GM19467 (cell line): Measurements from ENCODE around the gene PGLYRP2.

Source experiments
- ATAC-seq: cut with Tn5 transposase; IDR thresholded peaks from one replicate; pipeline ENCODE4 v1.9.1; 2021; ENCODE audit warnings: mild to moderate bottlenecking, moderate library complexity; ENCODE audit not compliant: unreplicated experiment

Gene PGLYRP2

GRCh38 chr19:15456871-15457700 lies 22.2 kb downstream of the PGLYRP2 start:
- ATAC-seq = no peak

- no peak for ATAC-seq
Measured at GRCh38 chr19:15456441-15456840, 22.9 kb downstream of the PGLYRP2 start.

- no peak for ATAC-seq
Measured at GRCh38 chr19:15455996-15456395, 23.3 kb downstream of the PGLYRP2 start.

- ATAC-seq = no peak
Measured at GRCh38 chr19:15453906-15454860, 25.1 kb downstream of the PGLYRP2 start.

GRCh38 chr19:15453091-15453578 lies 26.2 kb downstream of the PGLYRP2 start:
- ATAC-seq = no peak

DNA sequence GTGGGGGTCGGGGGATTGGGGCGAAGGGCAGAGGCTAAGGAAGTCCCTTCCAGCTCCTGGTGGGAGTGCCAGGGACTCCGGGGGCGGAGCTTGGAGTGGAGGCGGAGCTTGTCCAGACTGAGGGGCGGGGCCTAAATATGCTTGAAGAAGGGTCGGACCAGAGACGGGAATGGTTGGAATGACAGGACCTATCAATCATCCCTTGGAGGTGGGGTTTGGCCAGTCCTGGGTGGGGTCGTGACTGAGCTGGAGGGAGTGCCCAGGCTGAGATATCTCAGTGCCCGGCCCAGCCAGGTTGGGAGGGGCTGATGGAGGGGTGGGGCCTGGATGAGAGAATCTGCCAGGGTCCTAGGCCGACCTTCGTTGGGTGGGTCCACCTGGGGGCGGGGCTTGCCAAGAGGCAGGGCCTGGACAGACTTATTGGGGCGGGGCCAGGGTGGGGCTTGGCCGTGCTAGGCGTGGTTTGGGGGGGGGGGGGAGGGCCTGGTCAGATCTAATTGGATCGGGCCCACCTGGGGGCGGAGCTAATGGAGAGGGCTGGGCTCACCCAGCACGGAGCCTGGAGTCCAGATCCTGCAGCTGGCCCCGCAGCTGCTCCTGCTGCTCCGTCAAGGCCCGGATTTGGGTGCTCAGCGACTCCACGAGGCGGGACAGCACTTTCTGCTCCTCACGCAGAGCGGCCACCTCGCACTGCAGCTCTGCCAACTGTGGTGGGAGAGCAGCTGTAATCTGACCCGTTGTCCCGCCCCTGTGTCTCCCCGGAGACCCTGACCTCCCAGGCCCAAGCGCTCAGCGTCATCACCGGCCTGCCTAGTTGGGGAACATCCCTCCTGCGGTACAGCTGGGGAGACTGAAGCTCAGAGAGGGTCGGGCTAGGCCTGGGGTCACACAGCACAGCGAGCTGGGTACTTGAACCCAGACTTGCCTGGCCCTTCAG lies 26.9 kb downstream of the PGLYRP2 start:
- ATAC-seq = no peak

DNA sequence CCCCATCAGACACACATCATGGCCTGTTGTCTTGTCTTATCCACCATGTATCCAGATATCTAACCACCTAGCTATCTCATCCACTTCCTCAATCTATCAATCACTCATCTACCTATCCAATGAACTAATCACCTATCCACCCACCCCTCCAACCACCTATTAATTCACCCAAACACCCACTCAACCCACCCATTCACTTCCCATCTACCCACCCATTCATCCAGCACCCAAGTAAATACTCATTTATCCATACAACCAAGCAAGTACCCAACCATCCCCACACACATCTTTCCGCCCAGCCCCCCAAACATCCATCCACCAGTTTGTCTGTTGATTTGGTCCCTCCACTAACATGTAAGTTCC lies 28.8 kb downstream of the PGLYRP2 start:
- ATAC-seq = no peak

- ATAC-seq = no peak
Measured at GRCh38 chr19:15449620-15450527, 29.4 kb downstream of the PGLYRP2 start, which contains the start of gene WIZ. WIZ (minus strand) TSS chr19:15449956; CDS start chr19:15448307, 1,649 bp downstream.

DNA sequence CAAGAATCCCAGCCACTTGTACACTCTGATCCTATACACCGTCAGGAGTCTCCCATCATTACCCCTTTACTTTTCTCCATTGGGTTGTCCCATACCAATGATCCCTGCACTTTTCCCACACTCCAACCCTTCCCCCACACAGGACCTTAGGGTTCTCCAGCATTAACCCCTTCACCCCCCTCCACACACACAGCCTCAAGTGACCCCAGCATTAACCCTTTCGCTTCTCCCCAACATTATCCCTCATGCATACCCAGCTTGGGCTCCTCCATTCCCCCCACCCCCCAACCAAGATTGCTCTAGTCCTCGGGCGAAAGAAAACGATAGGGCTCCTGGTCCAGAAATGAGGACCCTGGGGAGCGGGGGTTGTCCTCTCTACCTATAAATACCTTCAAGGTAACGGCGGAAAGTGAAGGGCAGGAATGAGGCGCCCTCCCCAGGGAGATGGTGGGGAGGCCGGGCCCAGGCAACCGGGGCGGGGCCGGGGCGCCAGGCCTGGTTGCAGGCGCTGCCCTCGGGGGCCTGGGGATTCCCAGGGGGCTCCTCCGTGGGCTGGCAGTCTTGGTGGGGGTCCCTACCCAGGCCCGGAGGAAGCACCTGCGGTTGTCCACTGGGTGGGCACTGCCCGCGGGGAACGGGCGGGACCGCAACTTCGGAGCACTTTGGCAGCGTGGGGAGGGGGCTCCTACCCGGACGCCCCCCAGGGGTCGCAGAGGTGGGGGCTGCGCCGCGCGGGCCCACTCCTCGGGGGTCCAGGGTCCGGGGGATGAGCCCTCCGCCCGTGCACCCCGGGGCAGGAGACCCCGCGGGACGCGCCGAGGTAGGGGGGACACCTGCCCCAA lies 30.3 kb downstream of the PGLYRP2 start:
- no peak for ATAC-seq

- ATAC-seq = no peak
Measured at GRCh38 chr19:15448044-15448777, 31.1 kb downstream of the PGLYRP2 start.

DNA sequence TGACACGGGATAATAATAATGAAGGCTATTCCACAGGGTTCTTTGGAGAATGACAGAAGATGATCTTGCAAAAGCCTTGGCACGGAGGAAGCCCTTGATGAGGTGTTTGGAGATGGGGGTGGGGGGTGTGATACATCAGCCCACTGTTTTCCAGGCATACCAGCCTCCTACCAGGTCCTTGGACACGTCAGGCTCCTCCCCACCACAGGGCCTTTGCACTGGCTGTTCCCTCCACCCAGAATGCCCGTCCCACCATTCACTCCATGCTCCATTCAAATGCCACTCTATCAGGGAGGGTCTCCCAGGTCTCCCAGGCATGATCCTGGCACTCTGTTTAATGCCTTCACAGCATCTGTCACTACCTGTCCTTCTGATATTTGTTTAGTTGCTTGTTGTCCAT lies 32.2 kb downstream of the PGLYRP2 start:
- no peak for ATAC-seq

GRCh38 chr19:15445807-15446376 lies 33.4 kb downstream of the PGLYRP2 start:
- ATAC-seq = no peak

DNA sequence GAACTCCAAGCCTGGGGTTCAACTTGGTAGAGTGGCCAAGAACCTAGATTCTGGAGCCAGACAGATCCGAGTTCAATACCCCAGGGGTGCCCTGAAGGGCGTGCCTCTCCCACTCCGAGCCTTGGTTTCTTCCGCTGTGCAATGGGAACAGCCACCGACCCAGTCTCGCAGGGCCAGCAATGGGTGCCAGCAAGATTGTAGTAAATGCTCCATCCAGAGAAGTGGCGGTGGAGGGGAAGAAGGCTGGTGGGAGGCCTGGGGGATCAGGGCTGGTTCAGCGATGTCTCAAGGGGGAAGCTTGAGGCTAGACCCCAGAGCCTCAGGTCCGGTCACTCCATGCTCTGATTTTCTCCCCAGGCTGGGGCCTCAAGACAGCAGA lies 34.1 kb downstream of the PGLYRP2 start:
- ATAC-seq = no peak

DNA sequence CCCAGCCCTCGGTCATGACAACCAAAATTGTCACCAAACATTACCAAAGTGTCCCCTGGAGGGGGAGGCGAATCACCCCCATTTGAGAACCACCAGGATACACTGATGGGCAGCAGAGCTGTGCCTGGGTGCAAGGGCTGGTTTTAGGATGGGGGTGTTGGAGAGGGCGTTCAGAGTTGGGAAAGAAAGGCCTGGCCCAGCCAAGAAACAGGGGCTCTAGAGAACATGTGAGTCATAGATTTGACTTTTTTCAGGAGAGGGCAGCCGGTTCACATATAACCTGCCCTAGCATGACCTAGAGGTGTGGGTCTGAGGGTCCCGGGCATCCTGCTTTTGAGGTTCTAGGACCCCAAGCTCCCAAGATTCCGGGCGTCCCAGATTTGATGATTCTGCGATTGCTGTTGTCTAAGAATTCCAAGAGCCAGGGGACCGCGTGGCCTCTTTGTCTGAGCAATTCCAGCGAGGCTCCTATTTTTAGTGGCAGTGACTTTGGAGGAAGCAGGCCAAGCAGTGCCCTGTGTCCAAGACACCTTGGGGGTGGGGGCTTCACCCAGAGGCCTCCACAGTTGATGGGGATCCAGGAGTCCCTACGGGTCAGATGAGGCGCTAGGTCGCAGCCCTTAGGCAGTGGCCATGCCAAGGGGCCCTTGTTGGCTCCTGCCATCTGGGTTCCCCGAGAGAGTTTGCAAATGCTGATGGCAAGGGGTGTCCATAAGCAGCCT lies 34.6 kb downstream of the PGLYRP2 start:
- ATAC-seq = no peak

DNA sequence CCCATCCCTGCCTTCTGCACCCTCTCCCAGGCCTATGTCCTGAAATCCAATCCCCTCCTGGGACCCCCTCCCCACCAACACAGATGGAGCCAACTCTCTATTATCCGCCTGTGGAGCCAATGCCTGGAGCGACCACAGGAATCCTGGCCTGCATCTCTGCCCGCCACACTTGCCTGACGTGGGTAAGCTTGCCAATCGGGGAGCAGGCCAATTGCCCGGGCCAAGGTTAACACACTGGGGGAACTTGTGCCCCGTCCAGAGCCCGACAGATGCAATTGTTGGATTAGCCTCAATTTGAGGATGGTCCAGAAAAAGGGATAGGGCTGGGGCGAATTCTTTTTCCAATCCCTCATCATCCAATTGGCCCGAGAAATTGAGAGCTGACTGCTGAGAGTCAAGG lies 35.5 kb downstream of the PGLYRP2 start:
- no peak for ATAC-seq

GRCh38 chr19:15443325-15443724 lies 36.0 kb downstream of the PGLYRP2 start:
- no peak for ATAC-seq
